K562 (cell line): Measurements from ENCODE around the gene AGRN. TPM values are rescaled to one million over a fixed set of nuclear protein-coding genes. Genes with fewer than 3 reads are reported as not detected.

Experiments used
- ASH1L ChIP-seq: fragments of 450-650 bp; IDR thresholded peaks from 2 replicates; pipeline ENCODE4 v1.6.1; 2018; ENCODE audit warnings: borderline replicate concordance, mild to moderate bottlenecking, low read depth; ENCODE audit not compliant: partially characterized antibody
- CBFB ChIP-seq: sonication (generic); formaldehyde crosslinking; IDR thresholded peaks from 2 replicates; pipeline ENCODE4 v1.4.0; 2020; ENCODE audit warnings: mild to moderate bottlenecking, missing genetic modification reagents
- CTBP1 ChIP-seq: fragments of 450-650 bp; IDR thresholded peaks from 2 replicates; pipeline ENCODE4 v1.6.1; 2016; ENCODE audit warnings: borderline replicate concordance
- ETV1 ChIP-seq: fragments of 450-650 bp; conservative IDR thresholded peaks from 2 replicates; pipeline ENCODE4 v1.6.1; 2016; ENCODE audit warnings: missing genetic modification characterization, control low read depth, low read depth, missing compliant biosample characterization
- FIP1L1 ChIP-seq: fragments of 200-400 bp; formaldehyde crosslinking; IDR thresholded peaks from 2 replicates; pipeline ENCODE4 v1.6.1; 2018; ENCODE audit warnings: mild to moderate bottlenecking, low read depth, low read length; ENCODE audit not compliant: poor library complexity, severe bottlenecking
- MAX ChIP-seq: sonication (generic); formaldehyde crosslinking; IDR thresholded peaks from 2 replicates; pipeline ENCODE4 v1.9.0; 2022; ENCODE audit warnings: mild to moderate bottlenecking, missing genetic modification reagents
- NKRF ChIP-seq: fragments of 450-650 bp; IDR thresholded peaks from 2 replicates; pipeline ENCODE4 v1.6.1; 2016; ENCODE audit warnings: borderline replicate concordance
- SP1 ChIP-seq: sonication (generic); formaldehyde crosslinking; IDR thresholded peaks from 2 replicates; pipeline ENCODE4 v1.8.1; 2022; ENCODE audit warnings: mild to moderate bottlenecking, missing genetic modification reagents
- ZBTB1 ChIP-seq: sonication (generic); formaldehyde crosslinking; IDR thresholded peaks from 2 replicates; pipeline ENCODE4 v1.8.1; 2023; ENCODE audit warnings: missing genetic modification reagents, low read depth, mild to moderate bottlenecking, borderline replicate concordance
- polyA plus RNA-seq, 8 experiments: library from polyadenylated mRNA; depleted of rRNA in 4 of 8; stranded (reverse) in 5 of 8; unstranded in 3 of 8; fragments of >200 nt; fragmentation: Nextera tagmentation in 2 of 8; fragmentation: Illumina TruSeq in 1 of 8; extraction: Ambion mirVana in 2 of 8; extraction: Trizol in 1 of 8; gene quantifications; 2 replicates each; pipeline versions ENCODE4 v1.2.1 to v1.2.3, GENCODE V29; 2011 to 2014; ENCODE audit warnings: inconsistent platforms in 1 of 8, missing spikeins in 1 of 8
- total RNA-seq, 7 experiments: library from RNA; depleted of rRNA in 6 of 7; stranded (reverse); fragments of >200 nt in 6 of 7; fragmentation: Illumina TruSeq in 2 of 7; extraction: Trizol in 2 of 7; gene quantifications; 2 replicates each; pipeline versions ENCODE4 v1.2.1 to v1.2.3, GENCODE V29; 2011 to 2021; ENCODE audit warnings: low replicate concordance in 1 of 7
- TF ChIP-seq, protein P1 (sequence below): IDR thresholded peaks from 2 replicates; pipeline ENCODE4 v1.6.1; 2016; ENCODE audit warnings: missing genetic modification characterization, missing compliant biosample characterization
- TF ChIP-seq, protein P2 (sequence below), 3 experiments: IDR thresholded peaks in 2 of 3; conservative IDR thresholded peaks in 1 of 3; 2 replicates each; pipeline ENCODE4 v1.5.1; 2011 to 2012; ENCODE audit warnings: low read length in 3 of 3, mild to moderate bottlenecking in 3 of 3, control low read depth in 2 of 3, improper control_type of control experiment in 1 of 3, inconsistent platforms in 1 of 3, low read depth in 1 of 3, mixed read lengths in 1 of 3, moderate library complexity in 1 of 3; ENCODE audit not compliant: insufficient read depth in 2 of 3
- TF ChIP-seq, protein P3 (sequence below): fragments of 450-650 bp; formaldehyde crosslinking; IDR thresholded peaks from 2 replicates; pipeline ENCODE4 v1.4.0; 2020; ENCODE audit warnings: mild to moderate bottlenecking, moderate library complexity
- TF ChIP-seq, protein P4 (sequence below), 2 experiments: fragments of 200-800 bp in 1 of 2; sonication (Bioruptor generic) in 1 of 2; sonication (generic) in 1 of 2; formaldehyde crosslinking in 1 of 2; IDR thresholded peaks in 1 of 2; conservative IDR thresholded peaks in 1 of 2; 2 replicates each; pipeline versions ENCODE4 v1.5.0 to v1.6.1; 2016 to 2020; ENCODE audit warnings: missing compliant biosample characterization in 1 of 2, missing genetic modification characterization in 1 of 2, missing genetic modification reagents in 1 of 2

AGRN gene
- total and polyA plus RNA-seq, 9 of the 15 experiments (the other 6 are each of a cell fraction or from before 2014, with no cell fraction given), result 0.04 to 111 (median 18.1) TPM

GRCh38 chr1:975896-976683 is 43.8 kb upstream of the AGRN start (continued):
- TF ChIP-seq, protein P1, sequence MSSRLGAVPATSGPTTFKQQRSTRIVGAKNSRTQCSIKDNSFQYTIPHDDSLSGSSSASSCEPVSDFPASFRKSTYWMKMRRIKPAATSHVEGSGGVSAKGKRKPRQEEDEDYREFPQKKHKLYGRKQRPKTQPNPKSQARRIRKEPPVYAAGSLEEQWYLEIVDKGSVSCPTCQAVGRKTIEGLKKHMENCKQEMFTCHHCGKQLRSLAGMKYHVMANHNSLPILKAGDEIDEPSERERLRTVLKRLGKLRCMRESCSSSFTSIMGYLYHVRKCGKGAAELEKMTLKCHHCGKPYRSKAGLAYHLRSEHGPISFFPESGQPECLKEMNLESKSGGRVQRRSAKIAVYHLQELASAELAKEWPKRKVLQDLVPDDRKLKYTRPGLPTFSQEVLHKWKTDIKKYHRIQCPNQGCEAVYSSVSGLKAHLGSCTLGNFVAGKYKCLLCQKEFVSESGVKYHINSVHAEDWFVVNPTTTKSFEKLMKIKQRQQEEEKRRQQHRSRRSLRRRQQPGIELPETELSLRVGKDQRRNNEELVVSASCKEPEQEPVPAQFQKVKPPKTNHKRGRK (tag), result no peak
- TF ChIP-seq CBFB (CRISPR knock-in tag) (peak; percentile 50; the same call in 1 of the 2 replicates), ASH1L (no peak), CTBP1 (peak; percentile 71; the same call in 1 of the 2 replicates), FIP1L1 (peak; percentile 23), SP1 (peak; percentile 74), MAX (CRISPR knock-in tag) (peak; percentile 43), ETV1 (0 out of 2 replicates have a peak, but pooled peaks have one; percentile 30), ZBTB1 (CRISPR knock-in tag) (peak; percentile 55; the same call in 1 of the 2 replicates), NKRF (no peak)
- TF ChIP-seq, protein P2, sequence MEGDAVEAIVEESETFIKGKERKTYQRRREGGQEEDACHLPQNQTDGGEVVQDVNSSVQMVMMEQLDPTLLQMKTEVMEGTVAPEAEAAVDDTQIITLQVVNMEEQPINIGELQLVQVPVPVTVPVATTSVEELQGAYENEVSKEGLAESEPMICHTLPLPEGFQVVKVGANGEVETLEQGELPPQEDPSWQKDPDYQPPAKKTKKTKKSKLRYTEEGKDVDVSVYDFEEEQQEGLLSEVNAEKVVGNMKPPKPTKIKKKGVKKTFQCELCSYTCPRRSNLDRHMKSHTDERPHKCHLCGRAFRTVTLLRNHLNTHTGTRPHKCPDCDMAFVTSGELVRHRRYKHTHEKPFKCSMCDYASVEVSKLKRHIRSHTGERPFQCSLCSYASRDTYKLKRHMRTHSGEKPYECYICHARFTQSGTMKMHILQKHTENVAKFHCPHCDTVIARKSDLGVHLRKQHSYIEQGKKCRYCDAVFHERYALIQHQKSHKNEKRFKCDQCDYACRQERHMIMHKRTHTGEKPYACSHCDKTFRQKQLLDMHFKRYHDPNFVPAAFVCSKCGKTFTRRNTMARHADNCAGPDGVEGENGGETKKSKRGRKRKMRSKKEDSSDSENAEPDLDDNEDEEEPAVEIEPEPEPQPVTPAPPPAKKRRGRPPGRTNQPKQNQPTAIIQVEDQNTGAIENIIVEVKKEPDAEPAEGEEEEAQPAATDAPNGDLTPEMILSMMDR (IDR thresholded peaks at IDR 0.05 in 2 of 3, conservative IDR thresholded peaks at IDR 0.05 in 1 of 3; ENCODE audit: insufficient read depth in 2 of 3, low read depth in 1 of 3, low read length in 3 of 3), result peak; percentile 63 to 74 (median 70)
- TF ChIP-seq, protein P3, sequence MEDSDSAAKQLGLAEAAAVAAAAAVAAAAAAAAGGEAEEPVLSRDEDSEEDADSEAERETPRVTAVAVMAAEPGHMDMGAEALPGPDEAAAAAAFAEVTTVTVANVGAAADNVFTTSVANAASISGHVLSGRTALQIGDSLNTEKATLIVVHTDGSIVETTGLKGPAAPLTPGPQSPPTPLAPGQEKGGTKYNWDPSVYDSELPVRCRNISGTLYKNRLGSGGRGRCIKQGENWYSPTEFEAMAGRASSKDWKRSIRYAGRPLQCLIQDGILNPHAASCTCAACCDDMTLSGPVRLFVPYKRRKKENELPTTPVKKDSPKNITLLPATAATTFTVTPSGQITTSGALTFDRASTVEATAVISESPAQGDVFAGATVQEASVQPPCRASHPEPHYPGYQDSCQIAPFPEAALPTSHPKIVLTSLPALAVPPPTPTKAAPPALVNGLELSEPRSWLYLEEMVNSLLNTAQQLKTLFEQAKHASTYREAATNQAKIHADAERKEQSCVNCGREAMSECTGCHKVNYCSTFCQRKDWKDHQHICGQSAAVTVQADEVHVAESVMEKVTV, result peak; percentile 57; the same call in 1 of the 2 replicates
- TF ChIP-seq, protein P4, sequence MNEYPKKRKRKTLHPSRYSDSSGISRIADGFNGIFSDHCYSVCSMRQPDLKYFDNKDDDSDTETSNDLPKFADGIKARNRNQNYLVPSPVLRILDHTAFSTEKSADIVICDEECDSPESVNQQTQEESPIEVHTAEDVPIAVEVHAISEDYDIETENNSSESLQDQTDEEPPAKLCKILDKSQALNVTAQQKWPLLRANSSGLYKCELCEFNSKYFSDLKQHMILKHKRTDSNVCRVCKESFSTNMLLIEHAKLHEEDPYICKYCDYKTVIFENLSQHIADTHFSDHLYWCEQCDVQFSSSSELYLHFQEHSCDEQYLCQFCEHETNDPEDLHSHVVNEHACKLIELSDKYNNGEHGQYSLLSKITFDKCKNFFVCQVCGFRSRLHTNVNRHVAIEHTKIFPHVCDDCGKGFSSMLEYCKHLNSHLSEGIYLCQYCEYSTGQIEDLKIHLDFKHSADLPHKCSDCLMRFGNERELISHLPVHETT (CRISPR knock-in tag; conservative IDR thresholded peaks at IDR 0.05 in 1 of 2, IDR thresholded peaks at IDR 0.05 in 1 of 2), result 0 out of 4 replicates have a peak, but pooled peaks of 1 of the 2 experiments have one; percentile 24
